ENCODE measurements around the gene KLF7. TPM values are rescaled to one million over a fixed set of nuclear protein-coding genes. Genes with fewer than 3 reads are reported as not detected.
A peak's percentile ranks its signal among the peaks of the same experiment; 100 is the strongest.

Gene KLF7
- total RNA-seq, 1 experiment from 2014 or later = 15.4 TPM

- no peak for TF ChIP-seq ZBTB33 (IDR thresholded peaks at IDR 0.05; ENCODE audit: extremely low read depth, insufficient replicate concordance, low read length)
Measured at GRCh38 chr2:207166039-207166348, 246 bp upstream of the KLF7 start (continued).

GRCh38 chr2:207164006-207164831, 1.5 kb downstream of the KLF7 start:
- no peaks in the 10 kb centered on the region for H3K36me3 ChIP-seq (ENCODE audit: control insufficient read depth in 1 of 2, insufficient read depth in 2 of 2, low read length in 2 of 2)
- no peaks in the 10 kb centered on the region for H3K9me2 ChIP-seq (ENCODE audit: insufficient read depth)
- ChIA-PET CTCF (no interaction called here), RAD21 (ENCODE audit: low non-redundant PET in 1 of 2, low total read pairs in 2 of 2, uncharacterized antibody in 2 of 2, unreplicated experiment in 2 of 2) (no interaction called here), POLR2A (interaction anchor here (3.7 kb wide), 1 partner anchor 11 kb away, joined by 16 read pairs; no protein-coding TSS in a partner anchor)
- 0 out of 2 replicates have a peak, but pooled peaks cover 4% of the 10 kb centered on the region for H3K79me2 ChIP-seq (ENCODE audit: insufficient read depth, low read length)
- peak overlapping the region in 1 of 2 experiments; percentile 6; a peak in 1 of 4 replicates for H3K4me3 ChIP-seq (replicated peaks in 1 of 2; ENCODE audit: low read depth in 1 of 2, low read length in 2 of 2)
- H3K4me2 ChIP-seq (ENCODE audit: low read length) = peak overlapping the region; percentile 68
- peak overlapping the region; percentile 21 for H3K9ac ChIP-seq (ENCODE audit: low read length)
- ATAC-seq (no peak), DNase-seq (ENCODE audit: low read depth, low spot score) (no peak)
- no peaks in the 10 kb centered on the region for H3K9me3 ChIP-seq (ENCODE audit: control insufficient read depth in 1 of 2, insufficient read depth in 1 of 2, low read depth in 1 of 2, low read length in 2 of 2)
- no peaks in the 10 kb centered on the region for H4K20me1 ChIP-seq (ENCODE audit: insufficient read depth)
- H3K27ac ChIP-seq (ENCODE audit: low read depth, low read length) = peak overlapping the region; percentile 9; the same call in 1 of the 2 replicates
- intact Hi-C loops (cut with micrococcal nuclease) = no loop called here
- TF ChIP-seq TCF7L2 (IDR thresholded peaks at IDR 0.05; ENCODE audit: borderline replicate concordance, extremely low read depth, insufficient read depth, insufficient read length) = no peak
- TF ChIP-seq RAD21 (IDR thresholded peaks at IDR 0.05; ENCODE audit: low read depth) = 0 out of 2 replicates have a peak, but pooled peaks have one; percentile 2
- H2AFZ ChIP-seq (ENCODE audit: low read depth, low read length, poor library complexity, severe bottlenecking) = no peak overlapping the region
- H3K27me3 ChIP-seq (ENCODE audit: insufficient read depth, low read length) = no peaks in the 10 kb centered on the region
- no TSS peak for BruUV-seq (replicated peaks)
- H3K4me1 ChIP-seq (ENCODE audit: control insufficient read depth in 1 of 2, insufficient read depth in 2 of 2, low read length in 2 of 2) = peaks cover 24 to 54% of the 10 kb centered on the region in 2 experiments

GRCh38 chr2:207163756-207164005, 2.1 kb downstream of the KLF7 start:
- H3K4me2 ChIP-seq (ENCODE audit: low read length) = peak overlapping the region; percentile 68
- RAD21 ChIA-PET (ENCODE audit: low non-redundant PET in 1 of 2, low total read pairs in 2 of 2, uncharacterized antibody in 2 of 2, unreplicated experiment in 2 of 2) = no interaction called here
- BruUV-seq (replicated peaks) = no TSS peak
- TF ChIP-seq SP1 (IDR thresholded peaks at IDR 0.05; ENCODE audit: low read depth) (0 out of 2 replicates have a peak, but pooled peaks have one; percentile 4), ZFX (IDR thresholded peaks at IDR 0.05) (no peak)
- H3K4me3 ChIP-seq (replicated peaks in 1 of 2; ENCODE audit: low read depth in 1 of 2, low read length in 2 of 2) = peak overlapping the region in 1 of 2 experiments; percentile 6; a peak in 1 of 4 replicates
- no peak for DNase-seq (ENCODE audit: low read depth, low spot score)
- POLR2A ChIA-PET = no interaction called here
- CTCF ChIA-PET = no interaction called here
- peaks cover 24 to 54% of the 10 kb centered on the region in 2 experiments for H3K4me1 ChIP-seq (ENCODE audit: control insufficient read depth in 1 of 2, insufficient read depth in 2 of 2, low read length in 2 of 2)
- H3K27ac ChIP-seq (ENCODE audit: low read depth, low read length) = peak overlapping the region; percentile 9; the same call in 1 of the 2 replicates
- no peak for ATAC-seq
- no peaks in the 10 kb centered on the region for H3K36me3 ChIP-seq (ENCODE audit: control insufficient read depth in 1 of 2, insufficient read depth in 2 of 2, low read length in 2 of 2)
- 0 out of 2 replicates have a peak, but pooled peaks cover 4% of the 10 kb centered on the region for H3K79me2 ChIP-seq (ENCODE audit: insufficient read depth, low read length)
- intact Hi-C loops (cut with micrococcal nuclease) = no loop called here
- peak overlapping the region; percentile 21 for H3K9ac ChIP-seq (ENCODE audit: low read length)
- H3K9me3 ChIP-seq (ENCODE audit: control insufficient read depth in 1 of 2, insufficient read depth in 1 of 2, low read depth in 1 of 2, low read length in 2 of 2) = no peaks in the 10 kb centered on the region
- no peak overlapping the region for H2AFZ ChIP-seq (ENCODE audit: low read depth, low read length, poor library complexity, severe bottlenecking)
- no peaks in the 10 kb centered on the region for H3K27me3 ChIP-seq (ENCODE audit: insufficient read depth, low read length)
- no peaks in the 10 kb centered on the region for H3K9me2 ChIP-seq (ENCODE audit: insufficient read depth)
- H4K20me1 ChIP-seq (ENCODE audit: insufficient read depth) = no peaks in the 10 kb centered on the region
